Spleen (tissue), 11 donors: ENCODE data around the gene ATP6V1B1. TPM values are rescaled to one million over a fixed set of nuclear protein-coding genes. Genes with fewer than 3 reads are reported as not detected.
"Not testable (repeated sequence)": the region's sequence is repeated elsewhere in the genome, so short reads cannot be mapped to it uniquely, and the experiment has no call there.

Experiments used
- DNase-seq: peaks from one replicate; pipeline ENCODE4 v3.0.0-alpha.2; 2020
- H3K27ac ChIP-seq, 8 donors: fragments of 200-600 bp; sonication (generic) in 7 of 8; 1 replicate in 4 of 8; 2 replicates in 4 of 8; pipeline versions ENCODE4 v1.5.0 to v1.8.0; 2016 to 2021; ENCODE audit warnings: inconsistent platforms in 4 of 8, mild to moderate bottlenecking in 4 of 8, moderate library complexity in 1 of 8
- H3K27me3 ChIP-seq, 7 donors: fragments of 200-600 bp; sonication (generic) in 6 of 7; replicated peaks in 1 of 7; 1 replicate in 4 of 7; 2 replicates in 3 of 7; pipeline versions ENCODE4 v1.5.0 to v1.8.0; 2016 to 2021; ENCODE audit warnings: inconsistent platforms in 3 of 7, mild to moderate bottlenecking in 1 of 7
- H3K36me3 ChIP-seq, 6 donors: fragments of 200-600 bp; sonication (generic) in 5 of 6; 1 replicate in 4 of 6; 2 replicates in 2 of 6; pipeline versions ENCODE4 v1.5.0 to v1.8.0; 2016 to 2021; ENCODE audit warnings: inconsistent platforms in 2 of 6
- H3K4me1 ChIP-seq, 6 donors: fragments of 200-600 bp; sonication (generic) in 5 of 6; 1 replicate in 3 of 6; 2 replicates in 3 of 6; pipeline versions ENCODE4 v1.5.0 to v1.8.0; 2016 to 2021; ENCODE audit warnings: inconsistent platforms in 3 of 6
- H3K4me3 ChIP-seq, 8 donors: fragments of 200-600 bp; sonication (generic) in 7 of 8; 1 replicate in 4 of 8; 2 replicates in 4 of 8; pipeline versions ENCODE4 v1.5.0 to v1.8.0; 2016 to 2021; ENCODE audit warnings: inconsistent platforms in 4 of 8, mild to moderate bottlenecking in 4 of 8, moderate library complexity in 2 of 8
- H3K9me3 ChIP-seq, 8 donors: fragments of 200-600 bp; sonication (generic) in 7 of 8; 1 replicate in 4 of 8; 2 replicates in 4 of 8; pipeline versions ENCODE4 v1.5.0 to v1.8.0; 2016 to 2021; ENCODE audit warnings: inconsistent platforms in 4 of 8
- CTCF ChIP-seq, 11 experiments: fragments of 200-600 bp in 7 of 11; fragments of 450-650 bp in 4 of 11; sonication (generic) in 4 of 11; IDR thresholded peaks in 8 of 11; conservative IDR thresholded peaks in 3 of 11; 1 replicate in 7 of 11; 2 replicates in 4 of 11; pipeline versions ENCODE4 v1.4.0 to v1.8.0; 2016 to 2021; ENCODE audit warnings: antibody characterized with exemption in 11 of 11, inconsistent platforms in 4 of 11, mild to moderate bottlenecking in 1 of 11
- POLR2A ChIP-seq, 3 donors: fragments of 450-650 bp; IDR thresholded peaks; one replicate each; pipeline ENCODE4 v1.5.1; 2017; ENCODE audit warnings: antibody characterized with exemption in 3 of 3, mild to moderate bottlenecking in 1 of 3
- POLR2AphosphoS5 ChIP-seq, 3 donors: sonication (generic); formaldehyde crosslinking; IDR thresholded peaks; one replicate each; pipeline ENCODE4 v1.5.1; 2017; ENCODE audit warnings: antibody characterized with exemption in 3 of 3
- WGBS, 5 donors: extraction: QIAGEN DNeasy Blood & Tissue Kit in 3 of 5; methylation state at CpG; one replicate each; pipeline versions ENCODE4 v1.1.5 to v1.1.7; 2013 to 2018; 5-methylcytosine and 5-hydroxymethylcytosine counted together
- intact Hi-C: fragments of 100-400 bp; cut with DNase I; formaldehyde crosslinking; loops from one replicate; pipeline ENCODE4 v1.15.0; 2023; ENCODE audit warnings: low total_unique reads
- polyA plus RNA-seq, 3 donors: library from polyadenylated mRNA; stranded (reverse); fragments of 200-250 nt; gene quantifications; one replicate each; pipeline ENCODE4 v1.2.1, GENCODE V29; 2013
- small RNA-seq, 4 donors: library from RNA; depleted of rRNA; stranded (forward); fragments of <200 nt; gene quantifications; one replicate each; pipeline ENCODE3, GENCODE V24; 2016
- total RNA-seq, 7 donors: library from RNA; depleted of rRNA in 3 of 7; stranded (reverse); fragments of >200 nt in 3 of 7; fragmentation: NEBNext Ultra II Directional in 4 of 7; extraction: Animal tissue kit (Norgen Biotek cat#: 25700) in 4 of 7; gene quantifications; one replicate each; pipeline versions ENCODE4 v1.1.0 to v1.2.1, GENCODE V29; 2016 to 2021
- donor health status: healthy with polysubstance abuse.
- donor health status: DM: no; HTN: no; CAD: no; lungs with moderate emphysema.
- donor health status: DM: no; HTN: no; CAD: no.
- donor health status: Bipolar disorder and iron deficiency.
- donor health status: healthy.
- donor health status: DM: no; HTN: no; CAD: no.
- donor health status: DM: yes; HTN: yes; CAD: no.

The ATP6V1B1 gene
- total and polyA plus RNA-seq, 10 donors: 0.06 to 0.11 TPM; not detected in 8

- Histone ChIP-seq H3K9me3 (no peaks in the 10 kb centered on the region), H3K27me3 (peaks cover 0 to 32% (median 0%) of the 10 kb centered on the region in 7 donors), H3K27ac (no peak overlapping the region), H3K4me3 (no peak overlapping the region), H3K36me3 (no peaks in the 10 kb centered on the region), H3K4me1 (no peaks in the 10 kb centered on the region)
- peak; percentile 56 for DNase-seq
- WGBS, 5 donors: 92 to 95% (median 94%) methylated on average over 13 of the region's 13 CpGs
- intact Hi-C loops: no loop called here
- no peak for TF ChIP-seq CTCF (IDR thresholded peaks at IDR 0.05 in 8 of 11, conservative IDR thresholded peaks at IDR 0.05 in 3 of 11)
- TF ChIP-seq POLR2A (IDR thresholded peaks at IDR 0.05): no peak
- TF ChIP-seq POLR2AphosphoS5 (IDR thresholded peaks at IDR 0.05): no peak
These were observed 72.6 kb downstream of the ATP6V1B1 start for GRCh38 chr2:71008342-71008741.

GRCh38 chr2:71011786-71012185 lies 76.1 kb downstream of the ATP6V1B1 start:
- H3K4me3 ChIP-seq, H3K4me1 ChIP-seq, H3K36me3 ChIP-seq, H3K9me3 ChIP-seq, intact Hi-C loops, H3K27ac ChIP-seq: not testable (repeated sequence)
- peak; percentile 19 for DNase-seq
- H3K27me3 ChIP-seq: peaks cover 0 to 32% (median 0%) of the 10 kb centered on the region in 7 donors
- 29 to 41% (median 36%) methylated on average over 6 of the region's 6 CpGs for WGBS, 5 donors

Small RNA genes lying within 50 kb of the gene (small RNA-seq; reads per million reads assigned to genes)
- gene RF02272: 0 reads per million in 4 donors
- 0 reads per million in 4 donors for gene RN7SL160P

Other genes starting within 250 kb of the ATP6V1B1 start
- 1 to 10 TPM; 3.3 to 7.1 (median 4.2) TPM for gene ADD2, start 167.7 kb upstream of the ATP6V1B1 start, total RNA-seq
- gene ADD2, start 167.7 kb upstream of the ATP6V1B1 start, polyA plus RNA-seq: 1 to 10 TPM in 1 of 3 donors, under 1 TPM in 2; 0.47 to 1.8 (median 0.50) TPM
- not detected for gene FIGLA, start 145.3 kb upstream of the ATP6V1B1 start, total RNA-seq
- gene FIGLA, start 145.3 kb upstream of the ATP6V1B1 start, polyA plus RNA-seq: under 1 TPM in 2 of 3 donors, not detected in 1; 0.14 to 0.39 TPM
- gene CLEC4F, start 115.3 kb upstream of the ATP6V1B1 start, total RNA-seq: 1 to 10 TPM in 5 of 7 donors, under 1 TPM in 1, not detected in 1; 0.64 to 4.8 (median 2.8) TPM
- gene CLEC4F, start 115.3 kb upstream of the ATP6V1B1 start, polyA plus RNA-seq: 1 to 10 TPM; 1.4 to 3.3 (median 2.0) TPM
- gene CD207, start 100.1 kb upstream of the ATP6V1B1 start, total RNA-seq: under 1 TPM in 2 of 7 donors, not detected in 5; 0.60 to 0.76 TPM
- under 1 TPM in 2 of 3 donors, not detected in 1; 0.05 to 0.11 TPM for gene CD207, start 100.1 kb upstream of the ATP6V1B1 start, polyA plus RNA-seq
- gene VAX2, start 35.3 kb upstream of the ATP6V1B1 start, total RNA-seq: not detected
- under 1 TPM in 1 of 3 donors, not detected in 2; 0.05 TPM for gene VAX2, start 35.3 kb upstream of the ATP6V1B1 start, polyA plus RNA-seq
- 1 to 10 TPM in 3 of 7 donors, under 1 TPM in 2, not detected in 2; 0.39 to 1.7 (median 1.3) TPM for gene ANKRD53, start 42.7 kb downstream of the ATP6V1B1 start, total RNA-seq
- gene ANKRD53, start 42.7 kb downstream of the ATP6V1B1 start, polyA plus RNA-seq: under 1 TPM; 0.22 to 0.72 (median 0.27) TPM
- gene TEX261, start 59.0 kb downstream of the ATP6V1B1 start, total RNA-seq: 10 to 100 TPM; 28.6 to 55.7 (median 39.8) TPM
- 10 to 100 TPM in 2 of 3 donors, 1 to 10 TPM in 1; 8.7 to 21.7 (median 12.9) TPM for gene TEX261, start 59.0 kb downstream of the ATP6V1B1 start, polyA plus RNA-seq
- 100 to 1,000 TPM; 123 to 306 (median 181) TPM for gene NAGK, start 132.7 kb downstream of the ATP6V1B1 start, total RNA-seq
- 100 to 1,000 TPM; 127 to 321 (median 266) TPM for gene NAGK, start 132.7 kb downstream of the ATP6V1B1 start, polyA plus RNA-seq
- gene MCEE, start 194.3 kb downstream of the ATP6V1B1 start, total RNA-seq: 10 to 100 TPM; 10.4 to 18.4 (median 14.2) TPM
- 10 to 100 TPM; 15.6 to 21.8 (median 18.0) TPM for gene MCEE, start 194.3 kb downstream of the ATP6V1B1 start, polyA plus RNA-seq
- gene MPHOSPH10, start 194.7 kb downstream of the ATP6V1B1 start, total RNA-seq: 10 to 100 TPM; 20.3 to 35.2 (median 27.4) TPM
- 10 to 100 TPM; 20.8 to 23.6 (median 21.7) TPM for gene MPHOSPH10, start 194.7 kb downstream of the ATP6V1B1 start, polyA plus RNA-seq